ENCODE results near the gene VCY1B. TPM values are rescaled to one million over a fixed set of nuclear protein-coding genes. Genes with fewer than 3 reads are reported as not detected.
"Not testable (repeated sequence)": the region's sequence is repeated elsewhere in the genome, so short reads cannot be mapped to it uniquely, and the experiment has no call there.

VCY1B gene
- 35.1 and 64.1 TPM in 2 replicates for total RNA-seq (2014; rRNA removed; shearing (Covaris generic))
- polyA plus RNA-seq (2015; cell fraction: cytosol; rRNA removed): 3.4 and 6.1 TPM in 2 replicates
- polyA plus RNA-seq (2015; cell fraction: nucleus; rRNA removed): 1.8 and 2.3 TPM in 2 replicates

GRCh38 chrY:14055927-14056326 lies at the start of gene VCY1B:
TSS of gene VCY1B (plus strand) at chrY:14056227. CDS start at chrY:14056290, 63 bp downstream.
- not testable (repeated sequence) for DNase-seq (ENCODE audit: low read depth)

GRCh38 chrY:14011916-14012315 lies 44.1 kb upstream of the VCY1B start:
- DNase-seq (ENCODE audit: low read depth): not testable (repeated sequence)

DNA sequence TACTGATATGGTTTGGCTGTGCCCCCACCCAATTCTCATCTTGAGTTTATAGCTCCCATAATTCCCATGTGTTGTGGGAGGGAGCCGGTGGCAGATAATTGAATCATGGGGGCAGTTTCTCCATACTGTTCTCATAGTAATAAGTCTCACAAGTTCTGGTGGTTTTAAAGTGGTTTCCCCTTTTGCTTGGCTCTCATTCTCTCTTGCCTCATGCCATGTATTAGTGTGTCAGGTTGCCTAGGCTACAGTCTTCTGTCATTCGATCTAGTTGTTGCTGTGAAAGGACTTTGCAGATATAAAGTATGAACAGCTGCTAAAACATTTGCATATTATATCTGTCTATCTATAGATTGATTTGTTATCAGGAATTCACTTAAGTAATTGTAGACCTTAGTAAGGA lies 25.6 kb upstream of the VCY1B start:
- DNase-seq (ENCODE audit: low read depth): not testable (repeated sequence)

GRCh38 chrY:14085877-14086276 lies 29.9 kb downstream of the VCY1B start:
- DNase-seq (ENCODE audit: low read depth): no peak

Other genes with a start within 250 kb of the VCY1B start
- gene VCY, start 69.8 kb upstream of the VCY1B start, total RNA-seq (2014; rRNA removed; shearing (Covaris generic)): 0.20 TPM in 1 of 2 replicates, not detected in the other